ENCODE measurements around the gene IL6.

The IL6 gene

GRCh38 chr7:22743014-22743413 lies 16.0 kb downstream of the IL6 start:
- DNase-seq (ENCODE audit: low read depth in 1 of 2, low spot score in 1 of 2) = no peak
- TF ChIP-seq SPI1 (IDR thresholded peaks at IDR 0.05; ENCODE audit: borderline replicate concordance, low read depth) = no peak
- no peak for TF ChIP-seq POLR2AphosphoS5 (IDR thresholded peaks at IDR 0.05; ENCODE audit: low read depth)
- TF ChIP-seq, protein P1, sequence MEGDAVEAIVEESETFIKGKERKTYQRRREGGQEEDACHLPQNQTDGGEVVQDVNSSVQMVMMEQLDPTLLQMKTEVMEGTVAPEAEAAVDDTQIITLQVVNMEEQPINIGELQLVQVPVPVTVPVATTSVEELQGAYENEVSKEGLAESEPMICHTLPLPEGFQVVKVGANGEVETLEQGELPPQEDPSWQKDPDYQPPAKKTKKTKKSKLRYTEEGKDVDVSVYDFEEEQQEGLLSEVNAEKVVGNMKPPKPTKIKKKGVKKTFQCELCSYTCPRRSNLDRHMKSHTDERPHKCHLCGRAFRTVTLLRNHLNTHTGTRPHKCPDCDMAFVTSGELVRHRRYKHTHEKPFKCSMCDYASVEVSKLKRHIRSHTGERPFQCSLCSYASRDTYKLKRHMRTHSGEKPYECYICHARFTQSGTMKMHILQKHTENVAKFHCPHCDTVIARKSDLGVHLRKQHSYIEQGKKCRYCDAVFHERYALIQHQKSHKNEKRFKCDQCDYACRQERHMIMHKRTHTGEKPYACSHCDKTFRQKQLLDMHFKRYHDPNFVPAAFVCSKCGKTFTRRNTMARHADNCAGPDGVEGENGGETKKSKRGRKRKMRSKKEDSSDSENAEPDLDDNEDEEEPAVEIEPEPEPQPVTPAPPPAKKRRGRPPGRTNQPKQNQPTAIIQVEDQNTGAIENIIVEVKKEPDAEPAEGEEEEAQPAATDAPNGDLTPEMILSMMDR (IDR thresholded peaks at IDR 0.05; ENCODE audit: insufficient read depth, low read length) = no peak
- H3K27me3 ChIP-seq (ENCODE audit: insufficient read depth, poor library complexity, severe bottlenecking) = no peaks in the 10 kb centered on the region

DNA sequence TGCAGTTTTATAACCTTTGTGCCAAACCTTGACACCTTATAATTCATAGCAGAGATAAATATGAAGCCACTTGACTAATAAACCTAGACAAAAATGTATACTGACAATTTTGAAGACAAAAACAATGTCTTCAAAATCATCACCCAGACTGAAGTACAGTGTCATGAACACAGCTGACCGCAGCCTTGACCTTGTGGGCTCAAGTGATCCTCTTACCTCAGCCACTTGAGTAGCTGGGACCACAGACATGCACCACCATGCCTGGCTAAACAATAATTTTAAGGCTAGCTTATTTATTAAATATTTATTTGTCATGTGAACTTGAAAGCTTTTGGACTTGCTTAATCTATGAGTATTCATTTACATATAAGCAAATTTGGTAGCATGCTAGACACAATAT lies 24.3 kb downstream of the IL6 start:
- no peak for DNase-seq (ENCODE audit: low read depth in 1 of 2, low spot score in 1 of 2)
- TF ChIP-seq, protein P1 (IDR thresholded peaks at IDR 0.05; ENCODE audit: insufficient read depth, low read length) = no peak
- TF ChIP-seq REST (IDR thresholded peaks at IDR 0.05; ENCODE audit: insufficient replicate concordance, low read depth) (no peak), POLR2AphosphoS5 (IDR thresholded peaks at IDR 0.05; ENCODE audit: low read depth) (no peak)

More at GRCh38 chr7:22743014-22743413, 16.0 kb downstream of the IL6 start:
- Histone ChIP-seq H3K27ac (replicated peaks) (no peak overlapping the region), H3K4me3 (replicated peaks; ENCODE audit: insufficient read depth, low read length) (no peak overlapping the region)

GRCh38 chr7:22757338-22757994 lies 30.5 kb downstream of the IL6 start:
- Histone ChIP-seq H3K27me3 (ENCODE audit: insufficient read depth, poor library complexity, severe bottlenecking) (no peaks in the 10 kb centered on the region), H3K4me3 (replicated peaks; ENCODE audit: insufficient read depth, low read length) (no peak overlapping the region), H3K27ac (replicated peaks) (no peak overlapping the region)
- TF ChIP-seq, protein P1 (IDR thresholded peaks at IDR 0.05; ENCODE audit: insufficient read depth, low read length) = no peak
- no peak for TF ChIP-seq SPI1 (IDR thresholded peaks at IDR 0.05; ENCODE audit: borderline replicate concordance, low read depth)
- no peak for TF ChIP-seq POLR2AphosphoS5 (IDR thresholded peaks at IDR 0.05; ENCODE audit: low read depth)
- TF ChIP-seq REST (IDR thresholded peaks at IDR 0.05; ENCODE audit: insufficient replicate concordance, low read depth) = no peak
- no peak for TF ChIP-seq GABPA (IDR thresholded peaks at IDR 0.05; ENCODE audit: low read depth)
- DNase-seq (ENCODE audit: low read depth in 1 of 2, low spot score in 1 of 2) = no peak

More for the DNA sequence above, 24.3 kb downstream of the IL6 start:
- no peak overlapping the region for H3K27ac ChIP-seq (replicated peaks)
- no peaks in the 10 kb centered on the region for H3K27me3 ChIP-seq (ENCODE audit: insufficient read depth, poor library complexity, severe bottlenecking)
- H3K4me3 ChIP-seq (replicated peaks; ENCODE audit: insufficient read depth, low read length) = no peak overlapping the region

DNA sequence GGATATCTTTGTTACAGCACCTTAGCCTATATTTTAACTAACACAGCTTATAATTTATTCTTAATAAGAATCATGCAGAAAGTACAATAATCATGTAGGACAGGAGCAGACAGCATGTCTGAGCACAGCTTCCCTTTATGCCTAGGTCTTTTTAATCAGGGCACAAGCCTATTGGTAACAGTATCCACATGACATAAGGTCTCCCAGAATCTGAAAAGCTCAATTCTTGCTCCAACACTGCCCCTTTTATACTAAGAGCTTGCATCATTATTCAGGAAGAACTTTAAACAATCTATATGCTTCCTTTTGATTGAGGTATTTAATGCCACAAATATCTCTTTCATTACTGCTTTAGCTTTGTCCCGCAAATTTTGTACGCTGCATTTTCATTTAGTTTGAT lies 31.6 kb downstream of the IL6 start:
- TF ChIP-seq SPI1 (IDR thresholded peaks at IDR 0.05; ENCODE audit: borderline replicate concordance, low read depth) = no peak
- no peak for TF ChIP-seq GABPA (IDR thresholded peaks at IDR 0.05; ENCODE audit: low read depth)
- TF ChIP-seq REST (IDR thresholded peaks at IDR 0.05; ENCODE audit: insufficient replicate concordance, low read depth) = no peak
- TF ChIP-seq, protein P1 (IDR thresholded peaks at IDR 0.05; ENCODE audit: insufficient read depth, low read length) = no peak
- TF ChIP-seq POLR2AphosphoS5 (IDR thresholded peaks at IDR 0.05; ENCODE audit: low read depth) = no peak
- no peak for DNase-seq (ENCODE audit: low read depth in 1 of 2, low spot score in 1 of 2)
- H3K27me3 ChIP-seq (ENCODE audit: insufficient read depth, poor library complexity, severe bottlenecking) = no peaks in the 10 kb centered on the region

More for the DNA sequence above, 31.6 kb downstream of the IL6 start:
- H3K27ac ChIP-seq (replicated peaks) = no peak overlapping the region
- no peak overlapping the region for H3K4me3 ChIP-seq (replicated peaks; ENCODE audit: insufficient read depth, low read length)
